ENCODE data around the gene LRP1B. TPM values are rescaled to one million over a fixed set of nuclear protein-coding genes. Genes with fewer than 3 reads are reported as not detected.

LRP1B gene
- total RNA-seq, 4 donors from 2014 or later, result 0.85 to 3.3 (median 1.1) TPM; not detected in 1

GRCh38 chr2:141392517-141393213 is 738.2 kb downstream of the LRP1B start:
- H3K36me3 ChIP-seq, result no peaks in the 10 kb centered on the region
- no peaks in the 10 kb centered on the region for H3K9me3 ChIP-seq
- H3K4me1 ChIP-seq, result no peaks in the 10 kb centered on the region
- TF ChIP-seq, protein P1, sequence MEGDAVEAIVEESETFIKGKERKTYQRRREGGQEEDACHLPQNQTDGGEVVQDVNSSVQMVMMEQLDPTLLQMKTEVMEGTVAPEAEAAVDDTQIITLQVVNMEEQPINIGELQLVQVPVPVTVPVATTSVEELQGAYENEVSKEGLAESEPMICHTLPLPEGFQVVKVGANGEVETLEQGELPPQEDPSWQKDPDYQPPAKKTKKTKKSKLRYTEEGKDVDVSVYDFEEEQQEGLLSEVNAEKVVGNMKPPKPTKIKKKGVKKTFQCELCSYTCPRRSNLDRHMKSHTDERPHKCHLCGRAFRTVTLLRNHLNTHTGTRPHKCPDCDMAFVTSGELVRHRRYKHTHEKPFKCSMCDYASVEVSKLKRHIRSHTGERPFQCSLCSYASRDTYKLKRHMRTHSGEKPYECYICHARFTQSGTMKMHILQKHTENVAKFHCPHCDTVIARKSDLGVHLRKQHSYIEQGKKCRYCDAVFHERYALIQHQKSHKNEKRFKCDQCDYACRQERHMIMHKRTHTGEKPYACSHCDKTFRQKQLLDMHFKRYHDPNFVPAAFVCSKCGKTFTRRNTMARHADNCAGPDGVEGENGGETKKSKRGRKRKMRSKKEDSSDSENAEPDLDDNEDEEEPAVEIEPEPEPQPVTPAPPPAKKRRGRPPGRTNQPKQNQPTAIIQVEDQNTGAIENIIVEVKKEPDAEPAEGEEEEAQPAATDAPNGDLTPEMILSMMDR (IDR thresholded peaks at IDR 0.05), result no peak
- TF ChIP-seq POLR2A (IDR thresholded peaks at IDR 0.05), result no peak
- no peaks in the 10 kb centered on the region for H3K27me3 ChIP-seq
- no peak overlapping the region for H3K27ac ChIP-seq
- no peak overlapping the region for H3K4me3 ChIP-seq
- no peak for DNase-seq

DNA sequence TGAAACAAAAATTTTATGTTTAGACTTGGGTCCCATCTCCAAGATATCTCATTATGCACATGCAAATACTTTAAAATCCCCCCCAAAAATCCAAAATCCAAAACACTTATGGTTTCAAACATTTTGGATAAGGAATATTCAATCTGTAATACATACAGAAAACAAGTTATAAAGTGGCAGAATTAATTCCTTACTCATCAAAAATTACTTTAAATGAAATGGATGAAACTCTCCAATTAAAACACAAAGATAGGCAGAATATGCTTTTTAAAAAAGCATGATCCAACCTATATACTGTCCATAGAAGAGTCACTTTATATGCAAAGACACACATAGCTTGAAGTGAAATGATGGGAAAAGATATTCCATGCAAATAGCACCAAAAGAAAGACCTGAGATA is 744.6 kb downstream of the LRP1B start:
- no peak overlapping the region for H3K4me3 ChIP-seq
- TF ChIP-seq, protein P1 (IDR thresholded peaks at IDR 0.05), result no peak
- TF ChIP-seq POLR2A (IDR thresholded peaks at IDR 0.05), result no peak
- DNase-seq, result no peak
- H3K4me1 ChIP-seq, result no peaks in the 10 kb centered on the region
- no peaks in the 10 kb centered on the region for H3K36me3 ChIP-seq
- no peak overlapping the region for H3K27ac ChIP-seq
- H3K9me3 ChIP-seq, result no peaks in the 10 kb centered on the region
- H3K27me3 ChIP-seq, result no peaks in the 10 kb centered on the region

- Histone ChIP-seq H3K36me3 (no peaks in the 10 kb centered on the region), H3K4me1 (no peaks in the 10 kb centered on the region), H3K27ac (no peak overlapping the region), H3K4me3 (no peak overlapping the region), H3K9me3 (no peaks in the 10 kb centered on the region), H3K27me3 (no peaks in the 10 kb centered on the region)
- TF ChIP-seq, protein P1 (IDR thresholded peaks at IDR 0.05), result no peak
- no peak for TF ChIP-seq POLR2A (IDR thresholded peaks at IDR 0.05)
- DNase-seq, result no peak
These were observed 746.1 kb downstream of the LRP1B start for GRCh38 chr2:141384676-141385075.

DNA sequence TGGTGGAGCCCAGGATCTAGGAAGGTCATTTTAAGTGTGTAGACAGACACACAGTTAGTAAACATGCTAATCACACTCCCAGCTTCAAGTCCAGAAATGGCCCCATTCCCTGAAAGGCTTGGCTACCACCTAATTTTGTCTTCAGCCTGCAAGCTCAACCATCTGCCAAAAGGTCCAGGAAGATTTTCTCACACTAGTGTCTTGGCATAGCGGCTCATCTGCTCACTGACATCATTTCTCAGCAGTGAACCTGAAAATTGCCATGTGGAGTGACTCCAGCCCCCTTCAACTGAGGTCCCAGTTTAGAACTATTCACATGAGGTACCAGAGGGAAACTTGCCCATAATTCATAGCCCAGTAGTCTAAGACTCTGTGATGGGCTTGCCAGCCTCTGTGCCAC is 748.9 kb downstream of the LRP1B start:
- Histone ChIP-seq H3K4me1 (no peaks in the 10 kb centered on the region), H3K27ac (no peak overlapping the region), H3K36me3 (no peaks in the 10 kb centered on the region), H3K4me3 (no peak overlapping the region), H3K27me3 (no peaks in the 10 kb centered on the region), H3K9me3 (no peaks in the 10 kb centered on the region)
- TF ChIP-seq POLR2A (IDR thresholded peaks at IDR 0.05), result no peak
- TF ChIP-seq, protein P1 (IDR thresholded peaks at IDR 0.05), result no peak
- no peak for DNase-seq

DNA sequence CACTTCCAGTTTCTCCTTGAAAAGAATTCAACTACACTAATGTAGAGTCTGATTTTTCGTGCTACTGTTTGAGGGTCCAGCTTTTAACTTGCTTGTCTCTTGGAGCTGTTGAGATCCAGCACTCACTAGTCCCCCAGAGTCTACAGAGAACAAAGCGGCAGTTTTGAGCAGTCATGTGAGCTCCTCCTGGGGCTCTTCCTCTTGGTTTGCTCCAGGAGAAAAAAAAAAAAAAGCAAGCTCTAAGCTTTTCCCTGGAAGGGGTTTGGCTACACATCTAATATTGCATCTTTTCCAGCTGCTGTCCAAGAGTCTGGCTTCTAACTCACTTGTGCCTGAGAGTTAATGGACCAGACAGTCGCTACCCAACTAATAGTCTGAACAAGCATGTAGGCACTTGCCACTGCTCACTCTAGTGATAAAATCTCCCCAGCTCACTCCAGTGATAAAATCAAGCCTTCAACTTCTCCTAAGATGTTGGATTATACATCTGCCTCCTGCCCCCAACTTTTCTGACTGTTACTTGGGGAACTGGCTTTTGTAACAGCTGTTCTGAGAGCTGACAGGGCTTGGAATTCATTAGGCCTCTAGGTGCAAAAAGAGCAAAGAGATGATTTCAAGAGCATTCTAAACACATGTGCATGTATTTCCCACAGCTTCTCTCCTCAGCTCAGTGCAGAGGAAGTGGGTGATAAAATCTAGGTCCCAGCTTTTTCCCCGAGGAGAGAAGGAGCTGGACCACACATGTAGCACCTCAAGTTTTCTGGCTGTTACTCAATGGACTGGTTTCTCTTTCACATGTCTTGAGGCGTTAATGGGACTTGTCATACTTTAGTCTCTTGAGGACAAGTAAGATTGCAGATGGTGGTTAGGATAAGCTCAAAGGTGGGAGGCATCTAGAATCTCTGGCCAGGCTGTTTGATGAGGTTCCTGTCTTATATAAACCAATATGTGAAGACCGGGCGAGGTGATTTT is 750.5 kb downstream of the LRP1B start:
- Histone ChIP-seq H3K27ac (no peak overlapping the region), H3K36me3 (no peaks in the 10 kb centered on the region), H3K27me3 (no peaks in the 10 kb centered on the region), H3K4me1 (no peaks in the 10 kb centered on the region), H3K4me3 (no peak overlapping the region), H3K9me3 (no peaks in the 10 kb centered on the region)
- no peak for DNase-seq
- no peak for TF ChIP-seq POLR2A (IDR thresholded peaks at IDR 0.05)

- no peak overlapping the region for H3K27ac ChIP-seq
- TF ChIP-seq, protein P1 (IDR thresholded peaks at IDR 0.05), result no peak
- no peak for TF ChIP-seq POLR2A (IDR thresholded peaks at IDR 0.05)
- H3K36me3 ChIP-seq, result no peaks in the 10 kb centered on the region
- H3K4me1 ChIP-seq, result no peaks in the 10 kb centered on the region
- DNase-seq, result no peak
- no peak overlapping the region for H3K4me3 ChIP-seq
- H3K27me3 ChIP-seq, result no peaks in the 10 kb centered on the region
- H3K9me3 ChIP-seq, result no peaks in the 10 kb centered on the region
These were observed 766.0 kb downstream of the LRP1B start for GRCh38 chr2:141364821-141365220.

Data from Peyer's patch (tissue), 4 donors.